K562 (cell line): ENCODE results near the gene COL4A5. TPM values are rescaled to one million over a fixed set of nuclear protein-coding genes. Genes with fewer than 3 reads are reported as not detected.

ENCODE experiments used
- ATAC-seq: fragments of 200-7000 bp; cut with Tn5 transposase; 3 replicates; pipeline ENCODE4 v1.9.1; 2020; ENCODE audit warnings: moderate library complexity
- BruUV-seq: library from RNA; stranded (reverse); fragments of 400-500 nt; replicated peaks from 2 replicates; lab custom pipeline; 2021; lab: Mats Ljungman, UMichigan
- CTCF ChIA-PET: fragments of 300-600 bp; formaldehyde crosslinking; extraction: SDS; loops from one replicate; lab custom pipeline; 2021; ENCODE audit warnings: low intra/inter-chr PET ratio; lab: Yijun Ruan, JAX
- POLR2A ChIA-PET: fragments of 300-600, 350-650 bp; sonication (Branson Sonifier 250); formaldehyde crosslinking; extraction: SDS; loops from one replicate; lab custom pipeline; 2021; ENCODE audit warnings: antibody characterized with exemption, inconsistent platforms; lab: Yijun Ruan, JAX
- DNase-seq, 4 experiments: peaks; one replicate each; pipeline versions ENCODE4 v3.0.0 to v3.0.0-alpha.2; 2011 to 2018; ENCODE audit warnings: low spot score in 3 of 4, mixed read lengths in 3 of 4; ENCODE audit errors: extremely low read depth in 1 of 4
- FAIRE-seq: peaks from 2 replicates; lab custom pipeline; 2011; peaks lifted over from hg19 to GRCh38; lab: Jason Lieb, UNC
- H2AFZ ChIP-seq: 2 replicates; pipeline ENCODE4 v1.6.0; 2011; ENCODE audit warnings: low read depth, low read length, control low read depth, inconsistent platforms
- H3K27ac ChIP-seq: fragments of 200-600 bp; 3 replicates; pipeline ENCODE4 v1.8.0; 2011; ENCODE audit warnings: low read depth, mild to moderate bottlenecking, control low read depth, inconsistent platforms, low read length, moderate library complexity, mixed read lengths; ENCODE audit errors: extremely low read depth
- H3K27me3 ChIP-seq, 2 experiments: fragments of 300-600 bp in 1 of 2; 2 replicates in 1 of 2; 3 replicates in 1 of 2; pipeline versions ENCODE4 v1.6.0 to v1.8.0; 2011; ENCODE audit warnings: inconsistent platforms in 2 of 2, low read length in 2 of 2, mild to moderate bottlenecking in 1 of 2, mixed read lengths in 1 of 2, moderate library complexity in 1 of 2; ENCODE audit not compliant: control insufficient read depth in 2 of 2, insufficient read depth in 2 of 2
- H3K36me3 ChIP-seq: fragments of 300-600 bp; 3 replicates; pipeline ENCODE4 v1.8.0; 2011; ENCODE audit warnings: mild to moderate bottlenecking, low read length, inconsistent platforms; ENCODE audit not compliant: control insufficient read depth, insufficient read depth
- H3K4me1 ChIP-seq, 2 experiments: fragments of 200-600 bp in 1 of 2; replicated peaks in 1 of 2; 2 replicates in 1 of 2; 3 replicates in 1 of 2; pipeline versions ENCODE4 v1.5.1 to v1.8.0; 2011; ENCODE audit warnings: inconsistent platforms in 2 of 2, low read length in 2 of 2, mild to moderate bottlenecking in 1 of 2, mixed read lengths in 1 of 2, moderate library complexity in 1 of 2; ENCODE audit not compliant: control insufficient read depth in 2 of 2, insufficient read depth in 2 of 2
- H3K4me2 ChIP-seq: 2 replicates; pipeline ENCODE4 v1.6.1; 2011; ENCODE audit warnings: low read length, control low read depth, inconsistent platforms, mixed read lengths; ENCODE audit not compliant: insufficient read depth
- H3K4me3 ChIP-seq: fragments of 200-600 bp; sonication (generic), shearing (Covaris generic); 2 replicates; pipeline ENCODE4 v1.5.1; 2016; ENCODE audit warnings: control low read depth, inconsistent platforms
- H3K79me2 ChIP-seq: fragments of 200-600 bp; 3 replicates; pipeline ENCODE4 v1.8.0; 2011; ENCODE audit warnings: low read length, inconsistent platforms; ENCODE audit not compliant: control insufficient read depth, insufficient read depth
- H3K9ac ChIP-seq, 2 experiments: 2 replicates each; pipeline versions ENCODE4 v1.6.0 to v1.6.1; 2011; ENCODE audit warnings: low read depth in 2 of 2, low read length in 2 of 2, control low read depth in 1 of 2, inconsistent platforms in 1 of 2, mild to moderate bottlenecking in 1 of 2, mixed read lengths in 1 of 2; ENCODE audit not compliant: insufficient read depth in 1 of 2
- H3K9me1 ChIP-seq: one replicate; pipeline ENCODE4 v1.6.0; 2011; ENCODE audit warnings: inconsistent platforms, mild to moderate bottlenecking, low read length, moderate library complexity; ENCODE audit not compliant: control insufficient read depth, insufficient read depth
- H3K9me3 ChIP-seq: replicated peaks from 2 replicates; pipeline ENCODE4 v1.5.1; 2011; ENCODE audit warnings: low read depth, low read length, inconsistent platforms; ENCODE audit not compliant: control insufficient read depth, insufficient read depth
- H4K20me1 ChIP-seq: replicated peaks from 2 replicates; pipeline ENCODE4 v1.6.1; 2011; ENCODE audit warnings: low read length, inconsistent platforms, mixed read lengths; ENCODE audit not compliant: control insufficient read depth, insufficient read depth
- CREB1 ChIP-seq, 2 experiments: sonication (generic) in 1 of 2; formaldehyde crosslinking in 1 of 2; IDR thresholded peaks; 2 replicates each; pipeline versions ENCODE4 v1.6.1 to v1.8.0; 2012 to 2022; ENCODE audit warnings: inconsistent platforms in 1 of 2, mild to moderate bottlenecking in 1 of 2, missing genetic modification reagents in 1 of 2, moderate library complexity in 1 of 2
- CREBBP ChIP-seq: IDR thresholded peaks from one replicate; pipeline ENCODE4 v1.6.1; 2012; ENCODE audit warnings: low read depth, mild to moderate bottlenecking, control low read depth, inconsistent platforms, low read length
- DMBX1 ChIP-seq: fragments of 250-450 bp; sonication (Bioruptor Pico); IDR thresholded peaks from 2 replicates; pipeline ENCODE4 v1.8.0; 2022; ENCODE audit warnings: inconsistent platforms, mild to moderate bottlenecking, moderate library complexity, borderline replicate concordance
- DNMT1 ChIP-seq: fragments of 450-650 bp; IDR thresholded peaks from 2 replicates; pipeline ENCODE4 v1.6.1; 2016; ENCODE audit warnings: antibody characterized with exemption, mild to moderate bottlenecking
- ESRRB ChIP-seq: fragments of 250-450 bp; sonication (Bioruptor Pico); IDR thresholded peaks from 2 replicates; pipeline ENCODE4 v1.5.0; 2020; ENCODE audit warnings: mild to moderate bottlenecking, moderate library complexity, borderline replicate concordance
- MTA2 ChIP-seq: fragments of 450-650 bp; IDR thresholded peaks from 2 replicates; pipeline ENCODE4 v1.6.1; 2016; ENCODE audit warnings: low read depth
- NFYB ChIP-seq: IDR thresholded peaks from 2 replicates; pipeline ENCODE4 v1.6.1; 2011; ENCODE audit warnings: mild to moderate bottlenecking, moderate library complexity; ENCODE audit not compliant: insufficient read length; ENCODE audit errors: extremely low read depth
- RERE ChIP-seq: sonication (generic); formaldehyde crosslinking; IDR thresholded peaks from 2 replicates; pipeline ENCODE4 v1.8.0; 2023; ENCODE audit warnings: missing genetic modification reagents, mild to moderate bottlenecking, borderline replicate concordance
- SFPQ ChIP-seq: fragments of 200-400 bp; formaldehyde crosslinking; IDR thresholded peaks from 2 replicates; pipeline ENCODE4 v1.6.1; 2017; ENCODE audit warnings: mild to moderate bottlenecking, low read depth, low read length, moderate library complexity
- U2AF1 ChIP-seq: fragments of 200-400 bp; formaldehyde crosslinking; optimal IDR thresholded peaks from 2 replicates; pipeline ENCODE3; 2017; ENCODE audit warnings: mild to moderate bottlenecking, low read depth, low read length, moderate library complexity
- U2AF2 ChIP-seq: fragments of 200-400 bp; formaldehyde crosslinking; optimal IDR thresholded peaks from 2 replicates; pipeline ENCODE3; 2017; ENCODE audit warnings: low read depth, mild to moderate bottlenecking, low read length
- ZSCAN32 ChIP-seq: fragments of 450-650 bp; formaldehyde crosslinking; IDR thresholded peaks from 2 replicates; pipeline ENCODE4 v1.4.0; 2020; ENCODE audit warnings: mild to moderate bottlenecking, moderate library complexity
- WGBS: fragments of 100-300 bp; shearing (Covaris generic); methylation state at CpG from one replicate; pipeline ENCODE4 v1.1.6; 2016; ENCODE audit warnings: low coverage, mixed read lengths; ENCODE audit not compliant: insufficient coverage; ENCODE audit errors: missing lambda C conversion rate; 5-methylcytosine and 5-hydroxymethylcytosine counted together
- in situ Hi-C: fragments of 300-500 bp; cut with MboI; formaldehyde crosslinking; loops from 4 replicates; pipeline ENCODE4 v1.15.0; 2018; ENCODE audit warnings: inconsistent platforms, mixed read lengths
- intact Hi-C: fragments of 100-400 bp; cut with micrococcal nuclease; formaldehyde crosslinking; loops from 2 replicates; pipeline ENCODE4 v1.14.2; 2022
- polyA plus RNA-seq, 8 experiments: library from polyadenylated mRNA; depleted of rRNA in 4 of 8; stranded (reverse) in 5 of 8; unstranded in 3 of 8; fragments of >200 nt; fragmentation: Nextera tagmentation in 2 of 8; fragmentation: Illumina TruSeq in 1 of 8; extraction: Ambion mirVana in 2 of 8; extraction: Trizol in 1 of 8; gene quantifications; 2 replicates each; pipeline versions ENCODE4 v1.2.1 to v1.2.3, GENCODE V29; 2011 to 2014; ENCODE audit warnings: inconsistent platforms in 1 of 8, missing spikeins in 1 of 8
- total RNA-seq, 7 experiments: library from RNA; depleted of rRNA in 6 of 7; stranded (reverse); fragments of >200 nt in 6 of 7; fragmentation: Illumina TruSeq in 2 of 7; extraction: Trizol in 2 of 7; gene quantifications; 2 replicates each; pipeline versions ENCODE4 v1.2.1 to v1.2.3, GENCODE V29; 2011 to 2021; ENCODE audit warnings: low replicate concordance in 1 of 7
- TF ChIP-seq, protein P1 (sequence below): fragments of 250-450 bp; sonication (Bioruptor Pico); IDR thresholded peaks from 2 replicates; pipeline ENCODE4 v1.8.0; 2021; ENCODE audit warnings: moderate library complexity, mild to moderate bottlenecking, inconsistent platforms

The COL4A5 gene
- total and polyA plus RNA-seq, 9 of the 15 experiments (the other 6 are each of a cell fraction or from before 2014, with no cell fraction given) = 0.66 to 2.5 (median 1.8) TPM

GRCh38 chrX:108484251-108484650, 44.6 kb downstream of the COL4A5 start:
- Histone ChIP-seq H3K27ac (no peak overlapping the region), H3K4me2 (no peak overlapping the region), H3K9me1 (no peaks in the 10 kb centered on the region), H3K9ac (no peak overlapping the region), H3K9me3 (no peaks in the 10 kb centered on the region), H3K27me3 (no peaks in the 10 kb centered on the region), H4K20me1 (no peaks in the 10 kb centered on the region), H3K36me3 (no peaks in the 10 kb centered on the region), H3K4me1 (no peaks in the 10 kb centered on the region), H3K4me3 (no peak overlapping the region), H2AFZ (no peak overlapping the region), H3K79me2 (no peaks in the 10 kb centered on the region)
- WGBS = 15% methylated on average over 3 of the region's 3 CpGs
- intact Hi-C loops (no loop called here), in situ Hi-C loops (no loop called here)
- no peak for DNase-seq
- CTCF ChIA-PET = no interaction called here
- FAIRE-seq = no peak
- POLR2A ChIA-PET = interaction anchor here (0.6 kb wide), 1 partner anchor 190 kb away, joined by 3 read pairs; no protein-coding TSS in a partner anchor
- ATAC-seq = no peak
- BruUV-seq = no TSS peak
- no peak for TF ChIP-seq DMBX1
- no peak for TF ChIP-seq NFYB
- TF ChIP-seq CREBBP = no peak
- TF ChIP-seq ESRRB = no peak
- no peak for TF ChIP-seq ZSCAN32
- TF ChIP-seq U2AF1 = no peak
- no peak for TF ChIP-seq MTA2
- TF ChIP-seq, protein P1, sequence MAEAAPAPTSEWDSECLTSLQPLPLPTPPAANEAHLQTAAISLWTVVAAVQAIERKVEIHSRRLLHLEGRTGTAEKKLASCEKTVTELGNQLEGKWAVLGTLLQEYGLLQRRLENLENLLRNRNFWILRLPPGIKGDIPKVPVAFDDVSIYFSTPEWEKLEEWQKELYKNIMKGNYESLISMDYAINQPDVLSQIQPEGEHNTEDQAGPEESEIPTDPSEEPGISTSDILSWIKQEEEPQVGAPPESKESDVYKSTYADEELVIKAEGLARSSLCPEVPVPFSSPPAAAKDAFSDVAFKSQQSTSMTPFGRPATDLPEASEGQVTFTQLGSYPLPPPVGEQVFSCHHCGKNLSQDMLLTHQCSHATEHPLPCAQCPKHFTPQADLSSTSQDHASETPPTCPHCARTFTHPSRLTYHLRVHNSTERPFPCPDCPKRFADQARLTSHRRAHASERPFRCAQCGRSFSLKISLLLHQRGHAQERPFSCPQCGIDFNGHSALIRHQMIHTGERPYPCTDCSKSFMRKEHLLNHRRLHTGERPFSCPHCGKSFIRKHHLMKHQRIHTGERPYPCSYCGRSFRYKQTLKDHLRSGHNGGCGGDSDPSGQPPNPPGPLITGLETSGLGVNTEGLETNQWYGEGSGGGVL (CRISPR knock-in tag) = no peak
- no peak for TF ChIP-seq RERE (CRISPR knock-in tag)
- TF ChIP-seq DNMT1 = no peak
- no peak for TF ChIP-seq CREB1 (IDR thresholded peaks at IDR 0.05)
- no peak for TF ChIP-seq CREB1 (CRISPR knock-in tag; IDR thresholded peaks at IDR 0.05)
- TF ChIP-seq U2AF2 = no peak
- TF ChIP-seq SFPQ = no peak
